ENCODE measurements around the gene SURF1.

DNA sequence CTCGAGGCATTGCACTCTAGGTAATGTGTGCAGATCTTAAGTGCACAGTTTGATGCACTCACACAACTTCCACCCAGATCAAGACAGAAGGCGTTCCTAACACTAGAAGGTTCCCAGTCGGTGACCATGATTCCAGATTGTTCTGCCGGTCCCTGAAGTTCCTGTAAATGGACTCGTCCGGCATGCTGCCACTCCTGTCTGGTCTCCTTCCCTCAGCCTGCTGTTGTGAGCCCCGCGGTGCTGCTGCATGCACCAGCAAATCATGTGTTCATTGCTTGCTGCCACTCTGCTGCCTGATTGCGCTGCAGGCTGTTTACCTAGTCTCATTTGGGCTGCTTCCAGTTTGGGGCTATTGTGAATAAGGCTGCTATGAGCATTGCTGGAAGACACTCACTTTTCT is 31.4 kb upstream of the SURF1 start:
- TF ChIP-seq, protein P1, sequence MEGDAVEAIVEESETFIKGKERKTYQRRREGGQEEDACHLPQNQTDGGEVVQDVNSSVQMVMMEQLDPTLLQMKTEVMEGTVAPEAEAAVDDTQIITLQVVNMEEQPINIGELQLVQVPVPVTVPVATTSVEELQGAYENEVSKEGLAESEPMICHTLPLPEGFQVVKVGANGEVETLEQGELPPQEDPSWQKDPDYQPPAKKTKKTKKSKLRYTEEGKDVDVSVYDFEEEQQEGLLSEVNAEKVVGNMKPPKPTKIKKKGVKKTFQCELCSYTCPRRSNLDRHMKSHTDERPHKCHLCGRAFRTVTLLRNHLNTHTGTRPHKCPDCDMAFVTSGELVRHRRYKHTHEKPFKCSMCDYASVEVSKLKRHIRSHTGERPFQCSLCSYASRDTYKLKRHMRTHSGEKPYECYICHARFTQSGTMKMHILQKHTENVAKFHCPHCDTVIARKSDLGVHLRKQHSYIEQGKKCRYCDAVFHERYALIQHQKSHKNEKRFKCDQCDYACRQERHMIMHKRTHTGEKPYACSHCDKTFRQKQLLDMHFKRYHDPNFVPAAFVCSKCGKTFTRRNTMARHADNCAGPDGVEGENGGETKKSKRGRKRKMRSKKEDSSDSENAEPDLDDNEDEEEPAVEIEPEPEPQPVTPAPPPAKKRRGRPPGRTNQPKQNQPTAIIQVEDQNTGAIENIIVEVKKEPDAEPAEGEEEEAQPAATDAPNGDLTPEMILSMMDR (IDR thresholded peaks at IDR 0.05): no peak
- no peak for TF ChIP-seq POLR2A (IDR thresholded peaks at IDR 0.05)

All from gastroesophageal sphincter (tissue), 3 donors.